Central memory CD8-positive, alpha-beta T cell (primary cell): ENCODE results near the gene MTTP.

Experiments used
- ATAC-seq: fragments of 150-1000 bp; cut with Tn5 transposase; replicated peaks from 2 replicates; pipeline ENCODE4 v1.10.0; 2022; ENCODE audit warnings: mild to moderate bottlenecking, moderate FRiP score, moderate number of reproducible peaks; ENCODE audit not compliant: poor library complexity, severe bottlenecking; ENCODE audit errors: extremely low read depth
- DNase-seq, 2 donors: peaks; one replicate each; pipeline ENCODE4 v3.0.0; 2021; ENCODE audit warnings: low spot score in 2 of 2
- H3K27ac Mint-ChIP-seq: one replicate; pipeline ENCODE4 v1.8.0; 2022; ENCODE audit warnings: low read depth, mild to moderate bottlenecking, moderate library complexity, mixed read lengths
- H3K27me3 Mint-ChIP-seq: one replicate; pipeline ENCODE4 v1.8.0; 2022; ENCODE audit warnings: mixed read lengths
- H3K36me3 Mint-ChIP-seq: one replicate; pipeline ENCODE4 v1.8.0; 2022; ENCODE audit warnings: mild to moderate bottlenecking, moderate library complexity, mixed read lengths; ENCODE audit not compliant: insufficient read depth
- H3K4me1 Mint-ChIP-seq: one replicate; pipeline ENCODE4 v1.8.0; 2022; ENCODE audit warnings: mixed read lengths
- H3K4me3 Mint-ChIP-seq: one replicate; pipeline ENCODE4 v1.8.0; 2022; ENCODE audit warnings: mild to moderate bottlenecking, moderate library complexity, mixed read lengths
- H3K9me3 Mint-ChIP-seq: one replicate; pipeline ENCODE4 v1.8.0; 2022; ENCODE audit warnings: mixed read lengths

The MTTP gene

DNA sequence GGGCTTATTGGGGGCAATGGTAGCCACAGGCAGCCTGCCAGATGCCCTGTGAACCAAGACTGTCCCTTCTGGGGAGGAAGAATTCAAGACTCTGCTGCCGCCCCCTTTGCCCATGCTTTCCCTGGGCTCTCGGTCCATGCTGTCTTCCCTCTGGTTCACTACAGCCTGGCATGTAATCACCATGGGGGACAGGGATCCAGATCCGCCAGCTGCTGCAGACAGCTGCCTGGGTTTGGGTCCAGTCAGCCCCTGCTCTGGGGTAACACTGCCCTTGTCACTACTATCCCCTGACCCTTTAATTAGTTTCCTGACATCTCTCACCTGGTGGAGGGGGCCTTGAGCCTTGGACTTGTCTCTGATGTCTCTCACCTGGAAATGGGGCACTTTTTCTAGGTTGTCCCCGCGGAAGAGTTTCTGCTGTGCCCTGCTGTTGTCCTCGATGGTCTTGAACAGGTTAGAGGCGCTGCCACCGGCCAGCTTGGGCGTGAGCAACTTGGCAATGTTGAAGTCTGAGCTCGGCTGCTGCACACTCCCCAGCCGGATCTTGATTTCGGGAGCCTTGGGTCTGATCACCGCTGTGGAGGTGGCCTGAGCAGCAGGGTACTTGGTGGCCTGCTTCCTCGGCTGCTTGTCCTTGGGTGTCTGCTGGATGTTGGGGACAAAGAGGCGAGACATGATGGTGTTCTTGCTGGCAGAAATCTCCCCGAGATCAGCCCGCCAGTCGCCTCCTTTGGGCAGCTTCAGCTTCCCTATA, 76.6 kb downstream of the MTTP start:
- DNase-seq (no peak), ATAC-seq (no peak)
- H3K9me3 Mint-ChIP-seq = no peaks in the 10 kb centered on the region
- H3K4me1 Mint-ChIP-seq = no peaks in the 10 kb centered on the region
- no peak overlapping the region for H3K4me3 Mint-ChIP-seq
- H3K27ac Mint-ChIP-seq = no peak overlapping the region
- peaks cover 24% of the 10 kb centered on the region for H3K27me3 Mint-ChIP-seq
- H3K36me3 Mint-ChIP-seq = no peaks in the 10 kb centered on the region

DNA sequence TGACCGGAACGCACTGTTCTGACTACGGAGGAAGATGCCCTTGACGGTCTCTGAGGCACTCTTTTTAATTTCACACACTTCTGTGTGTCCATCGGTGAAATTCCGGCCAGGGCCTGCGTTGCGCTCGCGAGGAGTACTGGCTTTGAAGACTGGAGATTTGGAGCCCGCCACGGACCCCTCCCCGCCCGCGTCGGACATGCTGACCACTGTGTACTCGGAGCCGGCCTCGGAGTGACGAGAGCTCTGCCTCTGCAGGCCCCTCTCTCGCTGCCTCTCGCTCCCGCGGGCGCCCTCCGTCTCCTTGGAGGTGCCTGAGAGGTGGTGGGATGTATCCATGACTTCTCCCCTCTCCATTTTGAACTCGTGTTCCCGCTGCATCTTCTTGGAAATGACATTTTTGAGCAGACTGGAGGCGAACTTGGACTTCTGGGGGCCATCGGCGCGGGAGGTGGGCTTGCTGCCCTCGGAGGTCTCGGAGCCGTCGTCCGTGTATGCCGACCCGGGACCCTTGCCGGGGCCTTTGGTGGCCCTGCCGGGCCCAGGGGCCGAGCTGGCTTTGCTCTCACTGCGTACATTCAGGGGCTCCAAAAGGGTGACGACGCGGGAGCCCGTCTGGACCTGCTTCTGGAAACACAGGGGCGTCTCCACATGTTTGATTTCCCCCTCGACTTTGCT, 77.3 kb downstream of the MTTP start:
- ATAC-seq (no peak), DNase-seq (no peak)
- Mint-ChIP-seq H3K27ac (no peak overlapping the region), H3K4me3 (no peak overlapping the region), H3K4me1 (no peaks in the 10 kb centered on the region), H3K27me3 (peaks cover 27% of the 10 kb centered on the region), H3K36me3 (no peaks in the 10 kb centered on the region), H3K9me3 (no peaks in the 10 kb centered on the region)

DNA sequence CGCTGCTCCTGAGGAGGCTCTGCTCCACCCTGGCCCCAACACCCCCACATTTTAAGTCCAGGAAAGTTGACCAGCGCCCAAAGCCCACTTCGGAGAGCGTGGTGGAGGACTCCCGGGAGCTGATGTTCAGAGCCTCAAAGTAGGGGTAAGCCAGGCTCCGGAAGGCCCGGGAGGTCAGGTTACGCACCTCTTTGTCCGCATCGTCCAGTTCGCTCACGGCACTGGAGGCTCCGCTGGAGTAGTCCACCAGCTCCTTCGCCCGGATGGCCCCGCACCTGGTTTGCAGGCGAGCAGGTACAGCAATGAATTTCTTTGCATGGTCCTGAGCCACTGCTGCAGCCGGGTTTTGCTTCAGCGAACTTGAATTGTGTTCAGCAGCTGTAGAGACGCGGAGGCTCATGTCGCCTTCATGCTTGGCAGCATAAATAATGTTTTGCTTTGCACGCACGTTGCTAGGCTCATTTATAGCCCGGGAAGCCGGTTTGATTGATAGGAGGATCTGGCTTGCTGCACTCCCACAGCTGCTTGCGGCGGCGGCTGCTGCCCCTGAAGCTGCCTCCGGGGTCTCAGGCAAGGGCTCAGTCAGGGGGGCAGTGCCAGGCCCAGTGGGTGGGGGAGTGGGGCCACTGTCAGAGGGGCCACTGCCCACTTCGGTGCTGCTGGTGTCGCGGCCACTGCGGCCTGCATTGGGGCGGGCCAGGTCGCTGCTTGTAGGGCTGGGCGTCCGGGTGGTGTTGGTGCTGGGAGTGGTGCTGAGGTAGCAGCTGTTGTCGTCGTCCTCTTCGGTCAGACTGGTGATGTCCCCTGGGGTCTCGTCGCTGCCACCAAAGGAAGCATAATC, 78.2 kb downstream of the MTTP start:
- Mint-ChIP-seq H3K27me3 (peaks cover 27% of the 10 kb centered on the region), H3K4me1 (no peaks in the 10 kb centered on the region), H3K4me3 (no peak overlapping the region), H3K9me3 (no peaks in the 10 kb centered on the region), H3K36me3 (no peaks in the 10 kb centered on the region), H3K27ac (no peak overlapping the region)
- no peak for DNase-seq
- no peak for ATAC-seq

DNA sequence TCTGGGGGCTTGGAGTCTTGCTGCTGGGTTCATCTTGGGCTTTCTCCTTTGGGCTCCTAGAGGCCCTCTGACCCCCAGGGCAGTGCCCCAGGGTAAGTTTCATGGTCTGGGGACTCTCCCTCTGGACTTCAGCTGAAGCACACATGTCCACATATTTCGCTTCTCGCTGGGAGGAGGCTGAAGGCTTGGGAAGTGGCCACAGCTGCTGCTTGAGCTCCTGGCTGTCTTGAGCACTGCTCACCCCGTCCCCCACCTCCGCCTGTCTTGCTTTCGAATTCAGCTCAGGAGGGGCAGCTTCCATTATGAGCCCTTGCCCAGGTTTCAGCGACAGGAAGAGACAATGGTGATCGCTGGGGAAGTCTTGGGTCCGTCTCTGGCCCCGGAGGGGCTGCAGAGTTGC, 79.3 kb downstream of the MTTP start:
- Mint-ChIP-seq H3K4me1 (no peaks in the 10 kb centered on the region), H3K36me3 (no peaks in the 10 kb centered on the region), H3K27ac (no peak overlapping the region), H3K9me3 (no peaks in the 10 kb centered on the region), H3K27me3 (peaks cover 27% of the 10 kb centered on the region), H3K4me3 (no peak overlapping the region)
- ATAC-seq = no peak
- no peak for DNase-seq

DNA sequence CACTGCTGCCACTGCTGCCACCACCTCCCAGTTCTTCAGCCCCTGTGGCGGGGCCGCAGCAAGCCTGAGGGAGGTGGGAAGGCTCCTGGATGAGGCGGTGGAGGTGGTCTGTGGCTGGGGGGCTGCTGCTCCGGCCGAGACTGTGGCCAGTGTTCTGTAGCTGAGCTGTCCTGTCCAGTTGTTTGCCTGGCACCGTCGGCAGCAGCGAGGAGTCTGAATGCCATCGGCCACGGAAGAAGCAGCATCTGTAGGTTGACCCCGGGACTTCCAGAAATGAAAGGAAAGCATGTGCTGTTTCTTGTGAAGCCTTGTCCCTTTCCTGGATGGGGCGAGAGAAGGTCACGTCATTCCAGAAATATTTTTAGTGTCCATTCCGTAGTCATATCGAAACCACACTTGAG, 79.7 kb downstream of the MTTP start:
- ATAC-seq (no peak), DNase-seq (no peak)
- Mint-ChIP-seq H3K27me3 (peaks cover 27% of the 10 kb centered on the region), H3K4me3 (no peak overlapping the region), H3K27ac (no peak overlapping the region), H3K36me3 (no peaks in the 10 kb centered on the region), H3K9me3 (no peaks in the 10 kb centered on the region), H3K4me1 (no peaks in the 10 kb centered on the region)

DNA sequence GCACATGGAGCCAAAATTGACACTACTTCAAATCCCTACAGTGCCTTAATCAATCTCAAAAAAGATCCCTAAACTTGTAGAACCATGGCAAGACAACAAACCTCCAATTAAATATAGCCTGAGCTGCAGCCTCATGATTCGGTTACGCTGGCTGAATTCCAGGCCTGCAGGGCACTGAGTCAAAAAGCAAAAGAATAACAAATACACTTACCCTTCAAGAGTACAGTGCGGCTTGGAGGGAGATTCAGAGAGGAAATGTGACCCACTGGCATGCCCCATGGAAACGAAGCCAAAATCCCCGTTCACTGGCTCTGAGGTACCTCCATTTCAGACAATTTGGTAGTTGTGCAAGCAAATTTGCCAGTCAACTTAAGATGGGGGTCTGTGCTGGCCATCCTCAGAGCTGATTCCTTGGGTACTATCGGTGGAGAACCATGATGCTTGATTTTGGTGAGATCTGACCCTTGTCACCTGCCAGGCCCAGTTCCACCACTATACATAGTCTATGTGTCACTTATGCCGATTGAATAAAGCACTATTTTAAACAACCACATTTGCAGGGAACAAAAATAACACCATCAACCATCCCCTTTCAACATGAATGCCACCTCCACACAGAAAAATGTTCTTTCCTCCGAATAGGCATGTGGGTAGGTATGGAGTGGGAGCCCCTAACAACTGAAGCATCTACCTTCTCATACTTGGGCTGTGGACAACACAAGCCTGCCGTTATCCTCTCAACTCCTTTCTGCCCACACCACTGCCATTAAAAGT, 80.9 kb downstream of the MTTP start:
- no peaks in the 10 kb centered on the region for H3K36me3 Mint-ChIP-seq
- no peaks in the 10 kb centered on the region for H3K4me1 Mint-ChIP-seq
- H3K27me3 Mint-ChIP-seq = peaks cover 27% of the 10 kb centered on the region
- H3K4me3 Mint-ChIP-seq = no peak overlapping the region
- no peak for ATAC-seq
- H3K27ac Mint-ChIP-seq = no peak overlapping the region
- no peaks in the 10 kb centered on the region for H3K9me3 Mint-ChIP-seq
- no peak for DNase-seq

DNA sequence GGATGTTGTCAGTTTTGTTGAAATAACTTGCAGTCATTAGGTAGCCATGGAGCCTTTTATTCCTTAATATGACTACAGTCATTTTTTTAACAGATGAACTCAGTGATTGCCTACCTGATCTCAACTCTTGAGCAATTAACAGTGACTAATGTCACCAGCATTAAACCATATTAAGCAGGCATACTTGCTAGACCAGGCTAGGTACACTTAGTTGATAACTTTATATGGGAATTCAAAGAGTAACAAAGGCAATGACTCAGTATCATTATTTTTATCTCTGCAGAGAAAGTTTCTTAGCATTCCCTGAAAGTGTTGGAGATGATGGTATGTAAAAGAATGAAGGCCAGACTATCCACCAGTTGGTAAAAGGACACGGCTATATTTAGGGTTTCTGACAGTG, 83.2 kb downstream of the MTTP start, which contains the start of gene C4orf54:
TSS of gene C4orf54 (minus strand) at position 31 of the 400 bp plus-strand sequence. CDS start 3,180 bp downstream, outside the sequence.
- Mint-ChIP-seq H3K4me1 (no peaks in the 10 kb centered on the region), H3K27me3 (peaks cover 36% of the 10 kb centered on the region), H3K27ac (no peak within 1 kb of the TSS), H3K4me3 (no peak within 1 kb of the TSS), H3K36me3 (no peaks in the 10 kb centered on the region), H3K9me3 (no peaks in the 10 kb centered on the region)
- ATAC-seq (no peak), DNase-seq (no peak)

DNA sequence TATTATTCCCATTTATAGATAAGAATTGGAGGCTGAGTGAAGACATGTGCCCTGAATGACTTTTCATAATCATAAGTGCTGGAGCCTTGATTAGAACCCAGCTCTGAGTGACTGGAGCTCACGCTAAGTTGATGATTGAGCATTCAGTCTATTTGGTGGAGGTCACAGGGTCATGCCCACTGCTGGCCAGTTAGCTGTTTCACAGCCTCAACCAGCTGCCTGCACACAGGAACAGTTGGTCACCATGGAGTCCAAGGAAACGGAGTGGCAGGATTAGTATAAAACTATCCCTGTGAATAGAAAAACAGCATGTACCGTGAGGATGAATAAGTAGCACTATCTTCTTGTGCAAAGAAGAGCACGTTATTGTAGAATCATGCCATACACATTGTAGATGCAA, 84.0 kb downstream of the MTTP start:
- Mint-ChIP-seq H3K9me3 (no peaks in the 10 kb centered on the region), H3K4me1 (no peaks in the 10 kb centered on the region), H3K4me3 (no peak overlapping the region), H3K27me3 (peaks cover 40% of the 10 kb centered on the region), H3K36me3 (no peaks in the 10 kb centered on the region), H3K27ac (no peak overlapping the region)
- ATAC-seq (no peak), DNase-seq (no peak)

DNA sequence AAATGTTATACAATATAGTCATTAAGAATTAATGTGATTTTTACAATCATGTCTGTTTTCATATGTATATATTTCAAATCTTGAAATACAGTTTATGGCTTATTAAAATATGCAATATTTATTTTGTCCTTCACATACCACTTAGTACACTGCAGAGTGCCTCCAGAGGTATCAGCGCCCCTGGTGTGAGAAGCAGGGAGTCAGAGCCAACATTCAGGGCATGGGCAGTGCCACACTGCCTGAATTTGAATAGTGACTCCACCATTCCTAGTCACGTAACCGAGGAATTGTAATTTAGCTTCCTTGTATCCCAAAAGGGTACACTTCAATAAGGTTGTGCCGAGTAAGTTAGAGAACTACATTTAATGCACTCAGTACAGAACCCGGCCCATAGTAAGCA, 87.3 kb downstream of the MTTP start:
- Mint-ChIP-seq H3K27ac (no peak overlapping the region), H3K4me1 (no peaks in the 10 kb centered on the region), H3K4me3 (no peak overlapping the region), H3K36me3 (no peaks in the 10 kb centered on the region), H3K9me3 (no peaks in the 10 kb centered on the region), H3K27me3 (peaks cover 33% of the 10 kb centered on the region)
- ATAC-seq = no peak
- DNase-seq = no peak

DNA sequence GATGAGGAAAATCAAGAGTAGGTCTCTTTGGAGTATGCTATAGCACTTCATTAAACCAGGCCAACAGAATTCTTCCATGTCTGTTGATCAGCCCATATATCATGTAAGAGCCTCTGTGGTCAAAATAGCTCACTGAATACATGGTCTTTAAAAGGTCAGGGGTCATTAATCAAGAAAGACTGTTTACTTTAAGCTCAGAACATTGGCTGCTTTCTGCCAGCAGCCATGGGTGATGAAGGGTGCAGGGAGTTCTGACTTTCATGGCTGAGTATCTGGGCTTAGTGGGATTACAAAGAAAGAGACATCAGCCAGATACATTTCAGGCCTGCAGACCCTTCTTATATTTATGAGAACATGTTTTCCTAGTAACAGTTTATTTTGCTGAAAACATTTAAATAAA, 90.1 kb downstream of the MTTP start:
- Mint-ChIP-seq H3K4me1 (no peaks in the 10 kb centered on the region), H3K4me3 (no peak overlapping the region), H3K36me3 (no peaks in the 10 kb centered on the region), H3K9me3 (no peaks in the 10 kb centered on the region), H3K27ac (no peak overlapping the region), H3K27me3 (peaks cover 42% of the 10 kb centered on the region)
- ATAC-seq = no peak
- no peak for DNase-seq

DNA sequence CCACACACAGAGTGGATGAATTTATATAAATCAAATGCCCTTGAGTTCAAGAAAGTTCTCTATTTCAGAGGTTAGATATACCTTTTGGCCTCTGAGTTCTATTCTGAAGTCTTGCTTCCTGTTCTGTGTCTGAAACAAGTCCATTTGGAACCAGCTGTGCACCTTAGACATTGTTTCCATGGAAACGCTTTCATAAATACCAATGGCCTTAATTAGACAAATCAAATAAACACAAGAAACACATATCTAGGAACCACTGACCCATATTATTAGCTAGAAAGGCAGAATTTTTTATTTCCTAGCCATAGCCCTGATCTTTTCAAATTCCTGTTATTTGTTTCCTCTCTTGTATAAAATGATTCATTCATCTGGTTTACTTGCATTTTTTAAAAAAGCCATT, 91.4 kb downstream of the MTTP start:
- no peak for ATAC-seq
- H3K9me3 Mint-ChIP-seq = no peaks in the 10 kb centered on the region
- no peaks in the 10 kb centered on the region for H3K36me3 Mint-ChIP-seq
- no peak for DNase-seq
- no peak overlapping the region for H3K27ac Mint-ChIP-seq
- peaks cover 52% of the 10 kb centered on the region for H3K27me3 Mint-ChIP-seq
- no peaks in the 10 kb centered on the region for H3K4me1 Mint-ChIP-seq
- H3K4me3 Mint-ChIP-seq = no peak overlapping the region

DNA sequence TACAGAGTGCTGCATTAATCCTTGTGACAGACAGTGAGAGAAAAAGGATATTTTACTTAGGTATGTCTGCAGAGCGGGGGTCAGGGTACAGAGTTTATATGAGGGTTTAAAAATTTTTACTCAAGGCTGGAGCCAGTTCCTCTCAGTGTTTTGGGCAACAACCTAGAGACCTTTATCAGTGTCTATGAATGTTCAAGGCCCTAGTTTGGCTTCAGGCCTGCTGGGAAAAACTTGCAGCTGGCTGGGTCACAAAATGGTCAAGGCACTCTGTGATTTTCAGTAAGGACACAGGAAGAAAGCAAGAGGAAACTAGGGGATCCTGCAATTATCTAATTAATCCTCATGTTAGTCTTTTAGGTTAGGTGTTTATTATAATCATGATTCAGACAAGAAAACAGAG, 93.8 kb downstream of the MTTP start:
- H3K27me3 Mint-ChIP-seq = peaks cover 56% of the 10 kb centered on the region
- ATAC-seq = no peak

More for the DNA sequence above, 93.8 kb downstream of the MTTP start:
- Mint-ChIP-seq H3K9me3 (peaks cover 17% of the 10 kb centered on the region), H3K27ac (no peak overlapping the region), H3K4me3 (no peak overlapping the region), H3K36me3 (peaks cover 1% of the 10 kb centered on the region), H3K4me1 (no peaks in the 10 kb centered on the region)
- DNase-seq = no peak
